Ovary (tissue), 9 donors: Measurements from ENCODE around the gene LRMDA. TPM values are rescaled to one million over a fixed set of nuclear protein-coding genes. Genes with fewer than 3 reads are reported as not detected.

ENCODE experiments used
- DNase-seq, 5 donors: peaks; one replicate each; pipeline ENCODE4 v3.0.0-alpha.2; 2019 to 2020
- H3K27ac ChIP-seq, 2 donors: fragments of 200-600 bp; one replicate each; pipeline versions ENCODE4 v1.5.1 to v1.8.0; 2019 to 2022
- H3K27me3 ChIP-seq: fragments of 200-600 bp; one replicate; pipeline ENCODE4 v1.8.0; 2022
- H3K36me3 ChIP-seq: fragments of 200-600 bp; sonication (generic); one replicate; pipeline ENCODE4 v1.5.1; 2019
- H3K4me1 ChIP-seq: one replicate; pipeline ENCODE4 v1.8.1; 2013; ENCODE audit warnings: mild to moderate bottlenecking, moderate library complexity; ENCODE audit not compliant: insufficient read depth
- H3K4me3 ChIP-seq: fragments of 200-600 bp; sonication (generic); one replicate; pipeline ENCODE4 v1.5.1; 2017
- H3K9me3 ChIP-seq, 2 donors: fragments of 200-600 bp in 1 of 2; sonication (generic) in 1 of 2; one replicate each; pipeline versions ENCODE4 v1.5.1 to v1.8.1; 2013 to 2019; ENCODE audit warnings: mild to moderate bottlenecking in 1 of 2, moderate library complexity in 1 of 2
- CTCF ChIP-seq, 3 donors: fragments of 450-650 bp in 2 of 3; fragments of 200-600 bp in 1 of 3; IDR thresholded peaks; one replicate each; pipeline versions ENCODE4 v1.5.1 to v1.8.0; 2016 to 2022; ENCODE audit warnings: antibody characterized with exemption in 3 of 3, mild to moderate bottlenecking in 1 of 3
- EP300 ChIP-seq: sonication (generic); formaldehyde crosslinking; IDR thresholded peaks from one replicate; pipeline ENCODE4 v1.6.1; 2017; ENCODE audit warnings: antibody characterized with exemption
- POLR2A ChIP-seq: fragments of 450-650 bp; IDR thresholded peaks from one replicate; pipeline ENCODE4 v1.6.1; 2017; ENCODE audit warnings: antibody characterized with exemption, mild to moderate bottlenecking, moderate library complexity
- WGBS, 3 donors: extraction: QIAGEN DNeasy Blood & Tissue Kit in 1 of 3; methylation state at CpG; one replicate each; pipeline versions ENCODE4 v1.1.5 to v1.1.7; 2013 to 2017; 5-methylcytosine and 5-hydroxymethylcytosine counted together
- intact Hi-C, 4 donors: fragments of 100-400 bp; cut with DNase I; formaldehyde crosslinking; loops; one replicate each; pipeline versions ENCODE4 v1.11.0 to v1.15.1; 2022 to 2023
- polyA plus RNA-seq, 2 donors: library from polyadenylated mRNA; stranded (reverse); fragments of 200-250 nt in 1 of 2; fragments of 350-450 nt in 1 of 2; fragmentation: Illumina TruSeq in 1 of 2; extraction: RNeasy Lipid Tissue Mini Kit (QIAGEN cat#74804) in 1 of 2; gene quantifications; one replicate each; pipeline ENCODE4 v1.2.3, GENCODE V29; 2013 to 2014
- total RNA-seq, 7 donors: library from RNA; depleted of rRNA in 2 of 7; stranded (reverse); fragments of >200 nt in 2 of 7; fragmentation: NEBNext Ultra II Directional in 3 of 7; extraction: Animal tissue kit (Norgen Biotek cat#: 25700) in 3 of 7; gene quantifications; one replicate each; pipeline versions ENCODE4 v1.1.0 to v1.2.4, GENCODE V29; 2016 to 2023
- donor health status: DM: no; HTN: no; CAD: no; lungs with moderate emphysema.
- donor health status: DM: no; HTN: no; CAD: no.
- donor health status: Bipolar disorder and iron deficiency.
- donor health status: DM: yes; HTN: yes; CAD: no.
- donor health status: DM: no; HTN: no; CAD: no.
- donor health status: DM: yes; HTN: yes; CAD: no.

LRMDA gene
- total and polyA plus RNA-seq, 9 donors = 14.8 to 30.7 (median 22.9) TPM

- H3K27ac ChIP-seq = no peak overlapping the region
- intact Hi-C loops = no loop called here
These were observed 201.5 kb downstream of the LRMDA start for GRCh38 chr10:75632805-75633462.

GRCh38 chr10:75633568-75633967, 202.1 kb downstream of the LRMDA start:
- Histone ChIP-seq H3K27me3 (no peaks in the 10 kb centered on the region), H3K9me3 (no peaks in the 10 kb centered on the region), H3K4me1 (no peaks in the 10 kb centered on the region), H3K4me3 (no peak overlapping the region), H3K36me3 (no peaks in the 10 kb centered on the region), H3K27ac (no peak overlapping the region)
- intact Hi-C loops = no loop called here
- DNase-seq = no peak
- 70 to 89% (median 89%) methylated on average over 2 of the region's 2 CpGs for WGBS, 3 donors
- TF ChIP-seq POLR2A = no peak

More at GRCh38 chr10:75632805-75633462, 201.5 kb downstream of the LRMDA start:
- Histone ChIP-seq H3K4me1 (no peaks in the 10 kb centered on the region), H3K9me3 (no peaks in the 10 kb centered on the region), H3K4me3 (no peak overlapping the region), H3K36me3 (no peaks in the 10 kb centered on the region), H3K27me3 (no peaks in the 10 kb centered on the region)
- 79 to 85% (median 84%) methylated on average over 8 of the region's 8 CpGs for WGBS, 3 donors
- DNase-seq = no peak
- no peak for TF ChIP-seq EP300
- no peak for TF ChIP-seq POLR2A
- TF ChIP-seq CTCF (IDR thresholded peaks at IDR 0.05) = no peak

GRCh38 chr10:75634947-75635346, 203.5 kb downstream of the LRMDA start:
- Histone ChIP-seq H3K4me1 (no peaks in the 10 kb centered on the region), H3K27ac (no peak overlapping the region), H3K4me3 (no peak overlapping the region), H3K9me3 (no peaks in the 10 kb centered on the region), H3K36me3 (no peaks in the 10 kb centered on the region), H3K27me3 (no peaks in the 10 kb centered on the region)
- TF ChIP-seq CTCF (IDR thresholded peaks at IDR 0.05) (no peak), POLR2A (no peak), EP300 (no peak)
- 89 to 97% (median 92%) methylated on average over 2 of the region's 2 CpGs for WGBS, 3 donors
- intact Hi-C loops = no loop called here
- no peak for DNase-seq

- WGBS, 3 donors = 82 to 89% (median 87%) methylated on average over 2 of the region's 2 CpGs
- Histone ChIP-seq H3K36me3 (no peaks in the 10 kb centered on the region), H3K4me3 (no peak overlapping the region)
These were observed 207.3 kb downstream of the LRMDA start for GRCh38 chr10:75638752-75639151.

More at GRCh38 chr10:75638752-75639151, 207.3 kb downstream of the LRMDA start:
- no peak for TF ChIP-seq CTCF (IDR thresholded peaks at IDR 0.05)
- no peak for TF ChIP-seq EP300
- TF ChIP-seq POLR2A = no peak
- intact Hi-C loops = no loop called here
- H3K27ac ChIP-seq = no peak overlapping the region
- H3K9me3 ChIP-seq = no peaks in the 10 kb centered on the region
- H3K4me1 ChIP-seq = no peaks in the 10 kb centered on the region
- H3K27me3 ChIP-seq = no peaks in the 10 kb centered on the region
- no peak for DNase-seq
